Astrocyte of the cerebellum (primary cell): Measurements from ENCODE around the gene DDAH2.

Experiments
- DNase-seq: peaks from one replicate; pipeline ENCODE4 v3.0.0-alpha.2; 2011; ENCODE audit warnings: low read depth
- H3K4me3 ChIP-seq: 2 replicates; pipeline ENCODE4 v1.5.1; 2011; ENCODE audit warnings: mild to moderate bottlenecking, low read depth, low read length, moderate library complexity
- in situ Hi-C: cut with HindIII; loops from 2 replicates; pipeline ENCODE4 v1.10.0; 2017; ENCODE audit warnings: low sequenced_read_pairs
- TF ChIP-seq, protein P1 (sequence below): IDR thresholded peaks from 2 replicates; pipeline ENCODE4 v1.5.1; 2012; ENCODE audit warnings: low read length, low read depth, moderate library complexity, mild to moderate bottlenecking; ENCODE audit errors: missing control alignments

Gene DDAH2

GRCh38 chr6:31722173-31722572 is 6.9 kb downstream of the DDAH2 start:
- no peak overlapping the region for H3K4me3 ChIP-seq
- in situ Hi-C loops: no loop called here
- DNase-seq: no peak
- TF ChIP-seq, protein P1, sequence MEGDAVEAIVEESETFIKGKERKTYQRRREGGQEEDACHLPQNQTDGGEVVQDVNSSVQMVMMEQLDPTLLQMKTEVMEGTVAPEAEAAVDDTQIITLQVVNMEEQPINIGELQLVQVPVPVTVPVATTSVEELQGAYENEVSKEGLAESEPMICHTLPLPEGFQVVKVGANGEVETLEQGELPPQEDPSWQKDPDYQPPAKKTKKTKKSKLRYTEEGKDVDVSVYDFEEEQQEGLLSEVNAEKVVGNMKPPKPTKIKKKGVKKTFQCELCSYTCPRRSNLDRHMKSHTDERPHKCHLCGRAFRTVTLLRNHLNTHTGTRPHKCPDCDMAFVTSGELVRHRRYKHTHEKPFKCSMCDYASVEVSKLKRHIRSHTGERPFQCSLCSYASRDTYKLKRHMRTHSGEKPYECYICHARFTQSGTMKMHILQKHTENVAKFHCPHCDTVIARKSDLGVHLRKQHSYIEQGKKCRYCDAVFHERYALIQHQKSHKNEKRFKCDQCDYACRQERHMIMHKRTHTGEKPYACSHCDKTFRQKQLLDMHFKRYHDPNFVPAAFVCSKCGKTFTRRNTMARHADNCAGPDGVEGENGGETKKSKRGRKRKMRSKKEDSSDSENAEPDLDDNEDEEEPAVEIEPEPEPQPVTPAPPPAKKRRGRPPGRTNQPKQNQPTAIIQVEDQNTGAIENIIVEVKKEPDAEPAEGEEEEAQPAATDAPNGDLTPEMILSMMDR: no peak

GRCh38 chr6:31721351-31722020 is 7.6 kb downstream of the DDAH2 start, which contains the start of gene LY6G6C:
Gene LY6G6C (minus strand): TSS chr6:31721746. CDS start chr6:31721679, 67 bp downstream.
- TF ChIP-seq, protein P1: no peak
- DNase-seq: no peak
- in situ Hi-C loops: no loop called here
- H3K4me3 ChIP-seq: no peak within 1 kb of the TSS

DNA sequence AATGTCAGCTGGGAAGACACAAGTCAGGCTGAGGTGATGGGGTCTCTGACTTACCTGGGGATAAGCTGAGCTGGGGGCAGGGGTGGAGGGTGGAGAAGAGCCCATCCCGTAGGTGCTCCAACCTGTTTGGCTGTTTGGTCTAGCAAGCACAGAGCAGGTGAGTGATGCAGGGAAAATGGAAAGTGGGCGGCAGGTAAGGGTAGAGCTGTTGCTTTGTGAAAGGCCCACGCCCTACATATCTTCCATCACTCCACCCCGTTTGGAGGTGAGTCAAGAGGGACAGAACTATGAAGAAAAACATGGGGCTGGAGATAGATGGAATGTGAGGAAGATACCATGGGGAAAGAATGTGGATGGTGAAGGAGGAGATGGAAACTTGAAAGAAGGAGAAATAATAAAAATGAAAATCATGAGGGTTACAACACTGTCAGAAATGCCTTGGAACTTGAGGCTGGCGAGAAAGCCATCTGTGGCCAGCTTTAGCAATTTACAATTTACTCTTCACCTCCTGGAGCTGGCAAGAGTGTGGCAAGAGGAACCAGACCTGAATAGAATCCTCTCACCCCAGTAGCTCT is 8.8 kb downstream of the DDAH2 start:
- H3K4me3 ChIP-seq: no peak overlapping the region
- in situ Hi-C loops: no loop called here
- TF ChIP-seq, protein P1: no peak
- no peak for DNase-seq

DNA sequence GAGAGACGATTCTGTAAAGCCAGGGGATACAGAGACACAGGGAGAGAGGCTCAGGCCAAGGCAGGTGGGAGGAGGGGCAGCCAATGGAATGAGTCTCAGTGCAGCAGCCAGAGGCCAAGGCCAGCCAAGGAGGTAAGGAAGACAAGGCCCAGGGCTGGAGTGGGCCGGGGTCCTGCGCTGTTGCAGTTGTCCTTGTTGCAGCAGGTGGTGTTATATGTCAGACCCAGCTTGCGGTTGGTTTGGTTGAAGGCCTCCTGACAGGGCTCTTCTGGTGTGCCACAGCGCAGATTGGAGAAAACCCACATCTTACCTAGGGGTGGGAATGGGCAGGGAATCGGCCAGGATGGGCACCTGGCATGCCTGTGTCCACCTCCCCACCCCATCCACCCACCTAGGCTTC is 10.1 kb downstream of the DDAH2 start:
- in situ Hi-C loops: no loop called here

GRCh38 chr6:31718265-31718664 is 10.8 kb downstream of the DDAH2 start:
- DNase-seq: no peak
- in situ Hi-C loops: no loop called here
- TF ChIP-seq, protein P1: no peak
- no peak overlapping the region for H3K4me3 ChIP-seq

More for the DNA sequence above, 10.1 kb downstream of the DDAH2 start:
- no peak for DNase-seq
- no peak overlapping the region for H3K4me3 ChIP-seq
- TF ChIP-seq, protein P1: no peak

GRCh38 chr6:31717499-31718222 is 11.4 kb downstream of the DDAH2 start:
- TF ChIP-seq, protein P1: no peak
- no peak for DNase-seq
- H3K4me3 ChIP-seq: no peak overlapping the region
- in situ Hi-C loops: no loop called here
